Natural killer cell treated with Interleukin-12 subunit alpha and Interleukin-12 subunit beta and Interleukin-15 and Interleukin-18, amount 100 ng/mL, for 72 hours (primary cell): ENCODE results near the gene GLOD4. TPM values are rescaled to one million over a fixed set of nuclear protein-coding genes. Genes with fewer than 3 reads are reported as not detected.
"Not testable (repeated sequence)": the region's sequence is repeated elsewhere in the genome, so short reads cannot be mapped to it uniquely, and the experiment has no call there.

Experiments
- ATAC-seq, 2 donors: fragments of 150-1000 bp; cut with Tn5 transposase in 1 of 2; sonication (Bioruptor Pico), chemical (Tn5 transposase) in 1 of 2; 2 replicates each; pipeline ENCODE4 v1.10.0; 2021
- DNase-seq: peaks from one replicate; pipeline ENCODE4 v3.0.0; 2022; ENCODE audit warnings: low spot score
- H3K27ac Mint-ChIP-seq, 2 donors: 1 replicate in 1 of 2; 2 replicates in 1 of 2; pipeline ENCODE4 v1.8.0; 2022; ENCODE audit warnings: mixed read lengths in 2 of 2, mild to moderate bottlenecking in 1 of 2, moderate library complexity in 1 of 2
- H3K27me3 Mint-ChIP-seq, 2 donors: 1 replicate in 1 of 2; 2 replicates in 1 of 2; pipeline ENCODE4 v1.8.0; 2022; ENCODE audit warnings: mixed read lengths in 2 of 2
- H3K36me3 Mint-ChIP-seq: one replicate; pipeline ENCODE4 v1.8.0; 2022; ENCODE audit warnings: mixed read lengths
- H3K4me1 Mint-ChIP-seq, 2 donors: 1 replicate in 1 of 2; 2 replicates in 1 of 2; pipeline ENCODE4 v1.8.0; 2022; ENCODE audit warnings: low read depth in 2 of 2, mixed read lengths in 2 of 2, mild to moderate bottlenecking in 1 of 2
- H3K4me3 Mint-ChIP-seq: one replicate; pipeline ENCODE4 v1.8.0; 2022; ENCODE audit warnings: mixed read lengths
- H3K9me3 Mint-ChIP-seq: 2 replicates; pipeline ENCODE4 v1.8.0; 2022; ENCODE audit warnings: mixed read lengths
- total RNA-seq, 2 donors: library from RNA; stranded (reverse); gene quantifications; one replicate each; pipeline ENCODE4 v1.2.3, GENCODE V29; 2022

GLOD4 gene
- total RNA-seq, 2 donors from 2014 or later: 52.9 to 62.5 TPM

DNA sequence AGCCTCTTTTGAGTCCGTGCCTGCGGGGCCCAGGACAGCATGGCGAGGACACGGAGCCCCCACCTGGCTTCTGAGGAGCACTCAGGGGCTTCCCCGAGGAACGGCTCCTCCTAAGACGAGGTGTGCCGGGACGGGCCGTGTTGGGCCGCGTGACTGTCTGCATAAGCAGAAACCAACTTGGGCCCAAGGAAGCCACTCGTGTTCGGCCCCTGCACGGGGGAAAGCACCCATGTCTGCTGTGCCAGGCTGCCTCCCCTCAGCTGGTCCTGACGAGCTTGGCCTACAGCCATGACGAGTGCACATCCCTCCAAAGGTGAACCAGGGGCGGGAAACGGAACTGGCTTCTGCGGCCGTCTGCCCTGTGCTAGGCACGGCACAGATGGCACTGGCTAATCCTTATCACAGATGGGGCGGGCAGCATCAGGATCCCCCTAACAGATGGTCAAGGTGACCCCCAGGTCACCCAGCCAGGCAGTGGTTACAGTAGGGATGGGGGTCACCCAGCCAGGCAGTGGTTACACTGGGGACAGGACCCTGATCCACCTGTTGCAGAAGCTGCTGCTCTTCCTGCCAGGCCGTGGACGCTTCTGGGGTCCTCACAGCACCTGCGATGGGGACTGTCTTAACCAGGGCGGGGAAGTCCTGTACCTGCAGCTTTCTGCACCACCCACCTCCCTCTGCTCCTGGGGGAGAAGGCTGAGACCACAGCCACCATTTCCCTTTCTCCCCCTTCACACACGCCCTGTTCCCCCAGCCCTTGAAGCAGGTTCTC, 25.6 kb upstream of the GLOD4 start:
- peaks cover 0 to 6% of the 10 kb centered on the region in 2 donors for H3K27me3 Mint-ChIP-seq
- DNase-seq: no peak
- no peaks in the 10 kb centered on the region for H3K9me3 Mint-ChIP-seq
- ATAC-seq: peak; percentile 15 to 40
- H3K4me3 Mint-ChIP-seq: no peak overlapping the region
- H3K27ac Mint-ChIP-seq: no peak overlapping the region
- H3K4me1 Mint-ChIP-seq: no peaks in the 10 kb centered on the region
- no peaks in the 10 kb centered on the region for H3K36me3 Mint-ChIP-seq

DNA sequence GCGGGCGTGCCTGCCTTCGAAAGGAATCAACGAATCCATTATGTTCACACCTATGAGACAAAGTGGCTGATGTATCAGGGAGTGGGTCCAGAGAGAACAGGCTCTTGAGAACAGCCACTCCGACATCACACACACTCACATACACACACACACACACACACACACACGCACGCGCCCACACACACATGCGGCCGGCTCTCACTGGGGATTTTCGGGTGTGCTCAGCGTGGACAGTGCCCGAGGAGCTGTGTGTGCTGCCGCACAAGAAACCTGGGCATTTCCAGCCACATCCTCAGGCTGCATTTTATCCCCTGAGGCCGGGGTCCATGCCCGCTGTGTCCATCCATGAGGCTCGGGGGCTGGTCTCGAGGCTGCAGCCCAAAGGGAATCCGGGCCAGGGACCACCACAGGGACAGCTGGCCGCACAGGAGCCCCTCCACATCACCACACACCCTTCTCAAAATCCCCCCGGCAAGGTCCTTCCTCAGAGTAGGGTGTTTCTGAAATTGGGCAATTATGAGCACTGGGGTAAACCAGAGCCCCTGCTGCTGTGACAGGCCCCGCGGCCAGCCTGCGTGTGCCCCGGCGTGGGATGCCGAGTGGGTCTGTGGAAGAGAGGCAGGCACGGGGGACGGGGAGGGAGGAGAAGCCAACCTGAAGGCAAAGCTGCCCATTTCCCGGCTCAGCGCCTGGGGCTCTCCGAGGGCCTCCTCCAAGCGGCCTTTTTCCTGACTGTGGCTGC, 24.9 kb upstream of the GLOD4 start:
- H3K9me3 Mint-ChIP-seq: no peaks in the 10 kb centered on the region
- no peak overlapping the region for H3K27ac Mint-ChIP-seq
- ATAC-seq: no peak
- no peak overlapping the region for H3K4me3 Mint-ChIP-seq
- no peak for DNase-seq
- H3K27me3 Mint-ChIP-seq: no peaks in the 10 kb centered on the region
- H3K36me3 Mint-ChIP-seq: no peaks in the 10 kb centered on the region
- H3K4me1 Mint-ChIP-seq: no peaks in the 10 kb centered on the region

DNA sequence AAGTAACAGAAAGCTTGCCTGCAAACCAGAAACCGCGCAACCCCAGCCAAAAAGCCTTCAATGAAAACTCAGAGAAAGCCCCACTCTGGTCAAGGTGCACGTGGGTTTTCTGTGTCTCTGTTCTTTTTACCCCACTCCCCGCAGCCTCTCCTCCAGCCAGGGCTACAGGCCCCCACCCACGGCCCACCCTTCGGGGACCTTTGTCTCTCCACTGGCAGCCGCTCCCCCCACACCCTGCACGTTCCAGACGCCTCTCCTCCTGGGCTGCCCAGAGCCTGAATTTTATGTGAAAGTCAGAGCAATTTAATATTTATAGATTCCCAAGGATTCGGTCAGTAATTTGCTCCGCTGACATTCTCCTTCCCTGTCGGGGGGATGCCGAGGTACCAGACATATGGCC, 24.3 kb upstream of the GLOD4 start:
- Mint-ChIP-seq H3K4me3 (no peak overlapping the region), H3K27me3 (no peaks in the 10 kb centered on the region), H3K36me3 (no peaks in the 10 kb centered on the region)

GRCh38 chr17:805886-806285, 23.8 kb upstream of the GLOD4 start:
- H3K27ac Mint-ChIP-seq, H3K36me3 Mint-ChIP-seq, H3K4me3 Mint-ChIP-seq, H3K27me3 Mint-ChIP-seq, H3K4me1 Mint-ChIP-seq, H3K9me3 Mint-ChIP-seq, ATAC-seq: not testable (repeated sequence)
- DNase-seq: peak; percentile 50

More for the DNA sequence above, 24.3 kb upstream of the GLOD4 start:
- DNase-seq (no peak), ATAC-seq (no peak)
- H3K9me3 Mint-ChIP-seq: no peaks in the 10 kb centered on the region
- no peak overlapping the region for H3K27ac Mint-ChIP-seq
- no peaks in the 10 kb centered on the region for H3K4me1 Mint-ChIP-seq

GRCh38 chr17:804541-805435, 22.7 kb upstream of the GLOD4 start:
- H3K36me3 Mint-ChIP-seq: no peaks in the 10 kb centered on the region
- H3K9me3 Mint-ChIP-seq: no peaks in the 10 kb centered on the region
- ATAC-seq (no peak), DNase-seq (no peak)
- no peaks in the 10 kb centered on the region for H3K4me1 Mint-ChIP-seq
- H3K4me3 Mint-ChIP-seq: no peak overlapping the region
- no peaks in the 10 kb centered on the region for H3K27me3 Mint-ChIP-seq
- no peak overlapping the region for H3K27ac Mint-ChIP-seq

- Mint-ChIP-seq H3K27ac (no peak overlapping the region), H3K9me3 (no peaks in the 10 kb centered on the region), H3K27me3 (no peaks in the 10 kb centered on the region), H3K36me3 (no peaks in the 10 kb centered on the region), H3K4me3 (no peak overlapping the region), H3K4me1 (no peaks in the 10 kb centered on the region)
- DNase-seq (no peak), ATAC-seq (no peak)
Measured at GRCh38 chr17:802901-803881, 21.1 kb upstream of the GLOD4 start.

DNA sequence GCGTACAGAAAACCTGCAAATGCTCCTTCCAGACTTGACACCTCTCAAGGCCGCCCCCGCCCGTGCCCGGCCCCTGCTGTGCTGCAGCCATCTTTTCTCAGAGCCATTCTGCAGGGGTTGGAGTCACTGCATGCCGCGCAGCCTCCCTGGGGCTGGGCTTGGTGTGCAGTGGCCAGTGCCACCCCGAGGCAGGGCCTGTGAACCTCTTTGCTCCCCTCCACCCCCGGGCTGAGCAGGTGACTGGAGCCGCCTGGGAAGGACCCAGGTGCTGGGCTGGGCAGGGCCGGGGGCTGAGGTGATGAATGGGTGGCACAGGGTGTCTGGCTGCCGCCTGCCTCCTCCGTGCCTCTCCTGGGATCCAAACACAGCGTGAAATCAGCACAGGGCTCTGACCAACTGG, 20.4 kb upstream of the GLOD4 start:
- no peaks in the 10 kb centered on the region for H3K9me3 Mint-ChIP-seq
- DNase-seq: no peak
- no peaks in the 10 kb centered on the region for H3K4me1 Mint-ChIP-seq
- no peak overlapping the region for H3K4me3 Mint-ChIP-seq
- no peaks in the 10 kb centered on the region for H3K27me3 Mint-ChIP-seq
- no peaks in the 10 kb centered on the region for H3K36me3 Mint-ChIP-seq
- no peak overlapping the region for H3K27ac Mint-ChIP-seq
- no peak for ATAC-seq

GRCh38 chr17:801660-802059, 19.6 kb upstream of the GLOD4 start:
- Mint-ChIP-seq H3K36me3 (no peaks in the 10 kb centered on the region), H3K27me3 (no peaks in the 10 kb centered on the region), H3K4me1 (no peaks in the 10 kb centered on the region), H3K4me3 (no peak overlapping the region), H3K27ac (no peak overlapping the region), H3K9me3 (no peaks in the 10 kb centered on the region)
- DNase-seq (no peak), ATAC-seq (no peak)

- Mint-ChIP-seq H3K9me3 (no peaks in the 10 kb centered on the region), H3K27ac (no peak overlapping the region), H3K4me1 (no peaks in the 10 kb centered on the region), H3K27me3 (no peaks in the 10 kb centered on the region), H3K4me3 (no peak overlapping the region), H3K36me3 (no peaks in the 10 kb centered on the region)
- DNase-seq (no peak), ATAC-seq (no peak)
Measured at GRCh38 chr17:800446-801242, 18.6 kb upstream of the GLOD4 start.

- Mint-ChIP-seq H3K36me3 (no peaks in the 10 kb centered on the region), H3K27me3 (no peaks in the 10 kb centered on the region), H3K27ac (no peak overlapping the region), H3K4me1 (peaks cover 5 to 6% of the 10 kb centered on the region in 2 donors), H3K4me3 (no peak overlapping the region), H3K9me3 (no peaks in the 10 kb centered on the region)
- no peak for DNase-seq
- no peak for ATAC-seq
Measured at GRCh38 chr17:799261-799660, 17.2 kb upstream of the GLOD4 start.

DNA sequence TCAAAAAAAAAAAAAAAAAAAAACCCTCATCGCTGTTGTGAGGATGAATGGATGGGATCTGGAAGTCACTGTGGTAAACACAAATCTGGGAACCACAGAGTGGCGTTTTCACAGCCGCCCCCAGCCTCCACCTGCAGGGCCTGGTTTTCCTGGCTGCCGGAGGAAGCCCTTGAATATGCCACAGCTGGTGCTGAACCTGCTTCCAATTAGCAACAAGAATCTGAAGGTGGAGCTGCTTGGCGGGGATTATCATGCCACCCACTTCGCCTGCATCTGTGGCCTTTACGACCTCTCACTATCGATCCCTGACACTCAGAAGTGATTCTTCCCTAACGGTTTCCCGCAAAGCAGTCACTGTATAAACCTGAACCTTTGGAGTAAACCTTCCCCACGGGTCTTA, 16.2 kb upstream of the GLOD4 start:
- no peaks in the 10 kb centered on the region for H3K9me3 Mint-ChIP-seq
- no peak overlapping the region for H3K27ac Mint-ChIP-seq
- H3K4me3 Mint-ChIP-seq: no peak overlapping the region
- no peak for DNase-seq
- H3K27me3 Mint-ChIP-seq: no peaks in the 10 kb centered on the region
- H3K36me3 Mint-ChIP-seq: no peaks in the 10 kb centered on the region
- ATAC-seq: no peak
- peaks cover 5 to 6% of the 10 kb centered on the region in 2 donors for H3K4me1 Mint-ChIP-seq

GRCh38 chr17:797236-797840, 15.3 kb upstream of the GLOD4 start:
- Mint-ChIP-seq H3K9me3 (no peaks in the 10 kb centered on the region), H3K27ac (no peak overlapping the region), H3K4me3 (no peak overlapping the region), H3K4me1 (peaks cover 5 to 6% of the 10 kb centered on the region in 2 donors), H3K27me3 (no peaks in the 10 kb centered on the region), H3K36me3 (no peaks in the 10 kb centered on the region)
- ATAC-seq: peak in 1 of 2 donors; percentile 54
- DNase-seq: no peak
